HL-60 (cell line): ENCODE measurements around the gene ENKD1.
A peak's percentile ranks its signal among the peaks of the same experiment; 100 is the strongest.

Experiments used
- DNase-seq, 2 experiments: peaks; one replicate each; pipeline ENCODE4 v3.0.0-alpha.2; 2010 to 2020; ENCODE audit warnings: low read depth in 1 of 2, low spot score in 1 of 2
- H3K27ac ChIP-seq: fragments of 250-450 bp; sonication (Bioruptor Pico); replicated peaks from 2 replicates; pipeline ENCODE4 v1.5.1; 2020; ENCODE audit warnings: mild to moderate bottlenecking, moderate library complexity
- H3K27me3 ChIP-seq: fragments of 250-450 bp; sonication (Bioruptor Pico); 2 replicates; pipeline ENCODE4 v1.5.1; 2021; ENCODE audit warnings: mild to moderate bottlenecking, moderate library complexity; ENCODE audit not compliant: insufficient read depth, poor library complexity, severe bottlenecking
- H3K4me3 ChIP-seq: replicated peaks from 2 replicates; pipeline ENCODE4 v1.5.1; 2011; ENCODE audit warnings: mild to moderate bottlenecking, control low read depth, low read length; ENCODE audit not compliant: insufficient read depth
- CTCF ChIP-seq: IDR thresholded peaks from one replicate; pipeline ENCODE4 v1.5.1; 2011; ENCODE audit warnings: low read length, control low read depth, inconsistent platforms; ENCODE audit not compliant: insufficient read depth
- GABPA ChIP-seq: IDR thresholded peaks from 2 replicates; pipeline ENCODE4 v1.6.1; 2012; ENCODE audit warnings: low read depth
- POLR2AphosphoS5 ChIP-seq: IDR thresholded peaks from 2 replicates; pipeline ENCODE4 v1.6.1; 2012; ENCODE audit warnings: low read depth
- REST ChIP-seq: IDR thresholded peaks from 2 replicates; pipeline ENCODE4 v1.6.1; 2012; ENCODE audit warnings: low read depth; ENCODE audit not compliant: insufficient replicate concordance
- SPI1 ChIP-seq: IDR thresholded peaks from 2 replicates; pipeline ENCODE4 v1.6.1; 2012; ENCODE audit warnings: low read depth, mild to moderate bottlenecking, borderline replicate concordance
- long read RNA-seq: library from polyadenylated mRNA; unstranded; transcript quantifications from one replicate; pipeline ENCODE4 v2.0.0, GENCODE V29; 2020

Gene ENKD1, protein sequence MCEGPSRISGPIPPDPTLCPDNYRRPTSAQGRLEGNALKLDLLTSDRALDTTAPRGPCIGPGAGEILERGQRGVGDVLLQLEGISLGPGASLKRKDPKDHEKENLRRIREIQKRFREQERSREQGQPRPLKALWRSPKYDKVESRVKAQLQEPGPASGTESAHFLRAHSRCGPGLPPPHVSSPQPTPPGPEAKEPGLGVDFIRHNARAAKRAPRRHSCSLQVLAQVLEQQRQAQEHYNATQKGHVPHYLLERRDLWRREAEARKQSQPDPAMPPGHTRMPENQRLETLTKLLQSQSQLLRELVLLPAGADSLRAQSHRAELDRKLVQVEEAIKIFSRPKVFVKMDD
- long read RNA-seq, partial matches to known transcripts: 0 of 3 reads
- long read RNA-seq, other reads (novel, unspliced or antisense): 1 of 3 reads

DNA sequence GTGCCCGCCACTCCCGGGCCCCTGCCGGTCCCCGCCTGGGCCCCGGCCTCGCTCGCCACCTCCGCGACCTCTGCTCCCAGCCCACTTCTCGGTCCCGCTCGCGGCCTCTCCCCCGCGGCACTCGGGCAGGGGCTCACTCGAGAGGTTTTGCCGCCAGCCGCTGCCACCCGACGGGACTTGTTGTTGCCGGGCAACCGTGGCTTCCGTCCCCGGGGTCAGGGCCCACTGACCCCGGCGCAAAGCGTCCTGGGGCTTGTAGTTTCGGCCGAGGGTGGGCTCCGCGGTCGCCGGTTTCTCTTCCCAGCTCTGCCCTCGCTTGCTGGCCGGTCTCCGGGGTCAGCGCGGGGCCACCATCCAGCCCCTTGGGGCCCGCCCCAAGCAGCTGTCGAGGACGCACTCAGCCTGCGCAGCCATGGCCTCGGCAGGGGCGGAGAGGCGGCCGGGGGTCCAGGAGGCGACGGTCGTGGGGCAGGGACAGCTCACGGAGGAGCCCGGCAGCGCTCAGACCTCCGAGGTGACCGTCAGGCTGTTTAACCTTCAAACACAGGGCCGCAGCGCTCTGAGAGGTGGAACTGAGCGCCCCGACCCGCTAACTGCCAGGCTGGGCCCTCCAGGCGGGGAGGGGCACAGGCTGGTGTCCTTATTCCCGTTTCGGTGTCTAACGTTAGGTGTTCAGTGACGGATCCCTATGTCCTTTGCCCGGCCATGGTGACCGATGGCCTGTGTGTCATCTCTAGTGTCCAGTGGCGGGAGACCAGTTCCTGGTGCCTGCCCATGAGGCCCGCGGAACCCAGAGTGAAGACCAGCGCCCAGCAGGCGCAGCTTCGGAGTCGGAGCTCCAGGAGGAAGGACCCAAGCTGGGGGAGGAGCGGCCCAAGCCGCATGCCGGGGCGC is at the start of gene ENKD1, which contains the start of gene C16orf86:
Gene ENKD1 (minus strand): TSS at position 192 of the 894 bp plus-strand sequence. CDS start 308 bp downstream, outside the sequence.
Gene C16orf86 (plus strand): TSS at position 256 of the 894 bp plus-strand sequence. CDS start 157 bp downstream, at position 413.
- Histone ChIP-seq H3K27me3 (no peaks in the 10 kb centered on the region), H3K4me3 (peak within 1 kb of the TSS; percentile 59), H3K27ac (peak within 1 kb of the TSS; percentile 97)
- TF ChIP-seq SPI1: peak; percentile 5; the same call in 1 of the 2 replicates
- TF ChIP-seq REST: no peak
- TF ChIP-seq GABPA: peak; percentile 71
- peak; percentile 65; the same call in 1 of the 2 replicates for TF ChIP-seq POLR2AphosphoS5
- no peak for TF ChIP-seq CTCF
- DNase-seq: peak; percentile 65 to 86

DNA sequence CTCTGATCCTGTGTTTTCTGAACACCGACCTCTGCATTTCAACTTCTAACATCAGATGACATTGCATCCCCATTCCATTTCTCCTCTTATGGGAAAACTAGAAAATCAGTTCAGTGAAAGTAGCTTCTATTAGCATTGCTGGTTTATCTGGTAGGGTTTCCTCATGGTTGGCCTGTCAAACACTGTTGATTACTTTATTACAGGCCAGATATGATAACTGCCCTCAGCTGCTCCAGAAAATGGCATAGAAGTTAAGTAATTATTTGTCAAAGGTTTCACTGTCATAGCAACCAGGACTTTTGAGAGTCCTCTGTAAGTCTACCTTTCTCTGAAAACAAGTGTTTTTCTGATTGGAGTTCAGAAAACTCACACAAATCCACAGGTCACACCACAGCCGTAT is 49.5 kb upstream of the ENKD1 start:
- peak in 1 of 2 experiments; percentile 11 for DNase-seq
- Histone ChIP-seq H3K27me3 (no peaks in the 10 kb centered on the region), H3K4me3 (no peak overlapping the region), H3K27ac (no peak overlapping the region)
- TF ChIP-seq GABPA: no peak
- no peak for TF ChIP-seq POLR2AphosphoS5
- TF ChIP-seq CTCF: no peak
- no peak for TF ChIP-seq REST
- TF ChIP-seq SPI1: no peak

DNA sequence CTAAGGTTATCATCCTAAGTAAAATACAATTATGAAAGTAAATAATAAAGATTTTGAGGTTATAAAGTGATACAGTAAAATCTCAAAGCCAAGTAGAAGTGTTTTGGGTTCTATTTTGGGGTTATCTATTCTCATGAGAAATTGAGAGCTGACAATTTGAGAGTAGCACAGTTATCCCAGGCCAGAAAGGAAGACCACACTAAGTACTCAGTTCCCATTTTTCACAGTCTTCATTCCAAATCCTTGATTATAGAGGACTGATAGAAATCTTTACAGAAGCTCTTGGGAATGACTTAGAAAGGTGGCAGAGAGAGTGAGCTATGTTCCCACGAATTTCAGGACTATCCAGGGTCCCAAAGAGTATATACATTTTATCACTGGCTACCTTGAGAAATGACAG is 48.0 kb upstream of the ENKD1 start:
- Histone ChIP-seq H3K27me3 (no peaks in the 10 kb centered on the region), H3K4me3 (no peak overlapping the region), H3K27ac (no peak overlapping the region)
- TF ChIP-seq POLR2AphosphoS5 (no peak), GABPA (no peak), SPI1 (no peak), CTCF (no peak), REST (no peak)
- no peak for DNase-seq
